IMR-90 (cell line): ENCODE results near the gene ZNF362. TPM values are rescaled to one million over a fixed set of nuclear protein-coding genes. Genes with fewer than 3 reads are reported as not detected.

Experiments used
- ATAC-seq: fragments of 200-7000 bp; cut with Tn5 transposase; 2 replicates; pipeline ENCODE4 v1.9.1; 2020; ENCODE audit warnings: low read depth, mild to moderate bottlenecking, moderate library complexity
- BruUV-seq: library from RNA; stranded (reverse); fragments of 400-500 nt; replicated peaks from 2 replicates; lab custom pipeline; 2021; lab: Mats Ljungman, UMichigan
- CTCF ChIA-PET: fragments of 300-600 bp; formaldehyde crosslinking; extraction: SDS; loops from one replicate; lab custom pipeline; 2021; ENCODE audit warnings: antibody characterized with exemption; lab: Yijun Ruan, JAX
- POLR2A ChIA-PET: fragments of 300-600 bp; sonication (Branson Sonifier 250); formaldehyde crosslinking; loops from one replicate; lab custom pipeline; 2022; ENCODE audit warnings: antibody characterized with exemption; ENCODE audit not compliant: unreplicated experiment; lab: Charles Lee
- DNase-seq: peaks from one replicate; pipeline ENCODE4 v3.0.0; 2013
- H2AFZ ChIP-seq: replicated peaks from 2 replicates; pipeline ENCODE3; 2013; ENCODE audit warnings: low read length, mild to moderate bottlenecking; ENCODE audit not compliant: poor library complexity
- H2AK5ac ChIP-seq: 2 replicates; pipeline ENCODE4 v1.6.1; 2013; ENCODE audit warnings: low read depth, low read length, inconsistent platforms
- H2AK9ac ChIP-seq: replicated peaks from 2 replicates; pipeline ENCODE3; 2013; ENCODE audit warnings: mild to moderate bottlenecking, low read depth, low read length, moderate library complexity; ENCODE audit not compliant: poor library complexity
- H2BK120ac ChIP-seq: 2 replicates; pipeline ENCODE4 v1.6.1; 2013; ENCODE audit warnings: low read depth, low read length, inconsistent platforms
- H2BK15ac ChIP-seq: 3 replicates; pipeline ENCODE4 v1.6.1; 2013; ENCODE audit warnings: low read depth, low read length, inconsistent platforms
- H2BK20ac ChIP-seq: 2 replicates; pipeline ENCODE4 v1.6.1; 2013; ENCODE audit warnings: low read depth, mild to moderate bottlenecking, inconsistent platforms, low read length, moderate library complexity
- H2BK5ac ChIP-seq: 2 replicates; pipeline ENCODE4 v1.6.1; 2013; ENCODE audit warnings: mild to moderate bottlenecking, low read depth, low read length, inconsistent platforms; ENCODE audit not compliant: poor library complexity, severe bottlenecking
- H3K14ac ChIP-seq: replicated peaks from 2 replicates; pipeline ENCODE4 v1.6.1; 2013; ENCODE audit warnings: low read depth, low read length, inconsistent platforms
- H3K18ac ChIP-seq: 2 replicates; pipeline ENCODE4 v1.6.1; 2013; ENCODE audit warnings: low read depth, low read length, control low read depth
- H3K23ac ChIP-seq: 2 replicates; pipeline ENCODE4 v1.6.1; 2013; ENCODE audit warnings: low read depth, low read length, inconsistent platforms
- H3K27ac ChIP-seq: 2 replicates; pipeline ENCODE4 v1.5.1; 2013; ENCODE audit warnings: mild to moderate bottlenecking, control low read depth, low read length; ENCODE audit not compliant: insufficient read depth
- H3K27me3 ChIP-seq: 2 replicates; pipeline ENCODE4 v1.6.1; 2013; ENCODE audit warnings: low read length; ENCODE audit not compliant: control insufficient read depth, insufficient read depth
- H3K36me3 ChIP-seq: 2 replicates; pipeline ENCODE4 v1.6.1; 2013; ENCODE audit warnings: low read length, mixed read lengths; ENCODE audit not compliant: control insufficient read depth, insufficient read depth
- H3K4ac ChIP-seq: 2 replicates; pipeline ENCODE4 v1.6.1; 2013; ENCODE audit warnings: low read depth, low read length, inconsistent platforms
- H3K4me1 ChIP-seq: 2 replicates; pipeline ENCODE4 v1.6.1; 2013; ENCODE audit warnings: low read length, mixed read lengths; ENCODE audit not compliant: control insufficient read depth, insufficient read depth
- H3K4me2 ChIP-seq: 2 replicates; pipeline ENCODE4 v1.6.1; 2013; ENCODE audit warnings: low read depth, mild to moderate bottlenecking, control low read depth, low read length, moderate library complexity
- H3K4me3 ChIP-seq: 2 replicates; pipeline ENCODE4 v1.5.1; 2013; ENCODE audit warnings: low read depth, mild to moderate bottlenecking, control low read depth, low read length, moderate library complexity; ENCODE audit not compliant: insufficient read depth
- H3K56ac ChIP-seq: 2 replicates; pipeline ENCODE4 v1.6.1; 2013; ENCODE audit warnings: low read length, inconsistent platforms; ENCODE audit not compliant: insufficient read depth; ENCODE audit errors: extremely low read depth
- H3K79me1 ChIP-seq, 2 experiments: 2 replicates each; pipeline ENCODE4 v1.6.1; 2013; ENCODE audit warnings: low read length in 2 of 2, inconsistent platforms in 1 of 2, low read depth in 1 of 2
- H3K9ac ChIP-seq: 2 replicates; pipeline ENCODE4 v1.6.1; 2013; ENCODE audit warnings: low read depth, low read length, control low read depth
- H3K9me1 ChIP-seq: 2 replicates; pipeline ENCODE4 v1.6.1; 2013; ENCODE audit warnings: low read length, inconsistent platforms; ENCODE audit not compliant: insufficient read depth
- H3K9me3 ChIP-seq: 2 replicates; pipeline ENCODE4 v1.6.1; 2013; ENCODE audit warnings: low read length; ENCODE audit not compliant: control insufficient read depth, insufficient read depth
- H4K20me1 ChIP-seq: 2 replicates; pipeline ENCODE4 v1.6.1; 2013; ENCODE audit warnings: low read length, inconsistent platforms; ENCODE audit not compliant: insufficient read depth
- H4K5ac ChIP-seq: 2 replicates; pipeline ENCODE4 v1.6.1; 2013; ENCODE audit warnings: mild to moderate bottlenecking, low read depth, low read length, control low read depth
- H4K8ac ChIP-seq, 2 experiments: 2 replicates each; pipeline ENCODE4 v1.6.1; 2013; ENCODE audit warnings: low read depth in 2 of 2, low read length in 2 of 2, control low read depth in 1 of 2, inconsistent platforms in 1 of 2
- H4K91ac ChIP-seq: 2 replicates; pipeline ENCODE4 v1.6.1; 2013; ENCODE audit warnings: low read depth, low read length, inconsistent platforms; ENCODE audit not compliant: insufficient read depth
- CEBPB ChIP-seq: IDR thresholded peaks from 2 replicates; pipeline ENCODE4 v1.6.1; 2012; ENCODE audit warnings: low read depth, low read length, improper control_type of control experiment
- CHD1 ChIP-seq: IDR thresholded peaks from 2 replicates; pipeline ENCODE4 v1.6.1; 2012; ENCODE audit warnings: low read depth, low read length, improper control_type of control experiment
- POLR2A ChIP-seq: IDR thresholded peaks from 2 replicates; pipeline ENCODE4 v1.6.1; 2012; ENCODE audit warnings: mild to moderate bottlenecking, low read depth, low read length
- WGBS, 2 experiments: methylation state at CpG; one replicate each; pipeline versions ENCODE4 v1.1.5 to v1.1.7; 2013; ENCODE audit warnings: missing lambda C conversion rate in 2 of 2; ENCODE audit not compliant: insufficient read length in 1 of 2; ENCODE audit errors: extremely low coverage in 2 of 2; 5-methylcytosine and 5-hydroxymethylcytosine counted together
- dilution Hi-C: fragments of 300-500 bp; cut with HindIII; formaldehyde crosslinking; loops from one replicate; pipeline ENCODE4 v1.14.3; 2018; ENCODE audit warnings: low sequenced_read_pairs; ENCODE audit not compliant: unreplicated experiment
- in situ Hi-C: fragments of 300-500 bp; cut with MboI; formaldehyde crosslinking; loops from 3 replicates; pipeline ENCODE4 v1.14.3; 2019; ENCODE audit warnings: low sequenced_read_pairs, inconsistent platforms, mixed read lengths
- intact Hi-C: fragments of 100-400 bp; cut with micrococcal nuclease; formaldehyde crosslinking; loops from 2 replicates; pipeline ENCODE4 v1.10.0; 2022
- polyA plus RNA-seq, 3 experiments: library from polyadenylated mRNA; depleted of rRNA; stranded (reverse); fragments of >200 nt; gene quantifications; 2 replicates each; pipeline ENCODE4 v1.2.3, GENCODE V29; 2012; ENCODE audit warnings: low replicate concordance in 1 of 3
- total RNA-seq: library from RNA; depleted of rRNA; stranded (reverse); fragments of >200 nt; gene quantifications from 2 replicates; pipeline ENCODE4 v1.2.3, GENCODE V29; 2012

ZNF362 gene
- total and polyA plus RNA-seq, 2 of the 4 experiments (the other 2 are of a cell fraction) = 5.7 to 12.9 TPM

DNA sequence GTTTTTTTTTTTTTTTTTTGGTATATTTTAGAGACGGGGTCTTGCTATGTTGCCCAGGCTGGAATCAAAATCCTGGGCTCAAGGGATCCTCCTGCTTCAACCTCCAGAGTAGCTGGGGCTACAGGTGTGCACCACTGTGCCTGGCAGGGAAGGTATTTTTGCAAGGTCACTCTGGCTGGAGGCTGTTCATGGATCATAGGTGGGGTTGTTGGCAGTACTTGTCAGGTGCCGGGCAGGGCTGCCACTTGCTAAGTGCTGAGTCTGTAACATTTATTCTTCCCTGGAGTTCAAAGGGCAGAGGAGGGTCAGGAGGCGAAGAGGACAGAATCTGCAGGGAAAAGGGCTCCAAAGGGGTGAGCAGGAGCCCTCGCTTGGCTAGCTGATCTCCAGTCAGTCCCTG, 40.5 kb downstream of the ZNF362 start:
- dilution Hi-C loops = no loop called here
- POLR2A ChIA-PET = no interaction called here
- no TSS peak for BruUV-seq

More for the DNA sequence above, 40.5 kb downstream of the ZNF362 start:
- Histone ChIP-seq H3K23ac (no peak overlapping the region), H3K79me1 (peaks cover 0 to 33% of the 10 kb centered on the region in 2 experiments; a peak in 2 of 4 replicates), H3K14ac (no peak overlapping the region), H3K18ac (no peak overlapping the region), H2AK5ac (no peak overlapping the region), H2BK20ac (no peak overlapping the region), H3K4ac (no peak overlapping the region), H3K4me3 (no peak overlapping the region), H2AK9ac (no peak overlapping the region), H3K56ac (no peak overlapping the region), H3K9me1 (peaks cover 7% of the 10 kb centered on the region), H3K4me1 (peaks cover 7% of the 10 kb centered on the region), H4K8ac (no peak overlapping the region), H2BK15ac (no peak overlapping the region), H3K9ac (no peak overlapping the region), H3K9me3 (no peaks in the 10 kb centered on the region), H3K36me3 (peaks cover 31% of the 10 kb centered on the region), H3K27ac (no peak overlapping the region), H2BK5ac (no peak overlapping the region), H4K5ac (no peak overlapping the region), H2AFZ (no peak overlapping the region), H3K27me3 (no peaks in the 10 kb centered on the region), H3K4me2 (no peak overlapping the region), H4K91ac (no peak overlapping the region), H4K20me1 (peaks cover 14% of the 10 kb centered on the region; the same call in 1 of the 2 replicates), H2BK120ac (no peak overlapping the region)
- TF ChIP-seq CHD1 (no peak), POLR2A (no peak), CEBPB (no peak)
- 83% methylated on average over 1 of the region's 4 CpGs; no CpG with 5 or more reads in 1 of the 2 experiments for WGBS, 2 experiments
- ATAC-seq = no peak
- intact Hi-C loops (loop anchor here (5.0 kb wide), 2 partner anchors 50 to 80 kb away; no protein-coding TSS in a partner anchor), in situ Hi-C loops (loop anchor here (5.0 to 10.0 kb wide), 3 partner anchors 70 to 318 kb away; no protein-coding TSS in a partner anchor)
- CTCF ChIA-PET = interaction anchor here (2.2 kb wide), 1 partner anchor 174 kb away, joined by 26 read pairs; no protein-coding TSS in a partner anchor
- DNase-seq = no peak
